DOHH2 (cell line): ENCODE data around the gene H6PD.

ENCODE experiments used
- EZH2phosphoT487 ChIP-seq: fragments of 200-600 bp; sonication (generic); IDR thresholded peaks from 2 replicates; pipeline ENCODE4 v1.6.1; 2017; ENCODE audit warnings: borderline replicate concordance, mild to moderate bottlenecking, antibody characterized with exemption, low read length, moderate library complexity, mixed read lengths
- TF ChIP-seq, protein P1 (sequence below): fragments of 200-600 bp; sonication (generic); IDR thresholded peaks from one replicate; pipeline ENCODE4 v1.5.1; 2014; ENCODE audit warnings: antibody characterized with exemption, mild to moderate bottlenecking, low read depth, low read length; ENCODE audit not compliant: poor library complexity, severe bottlenecking

DNA sequence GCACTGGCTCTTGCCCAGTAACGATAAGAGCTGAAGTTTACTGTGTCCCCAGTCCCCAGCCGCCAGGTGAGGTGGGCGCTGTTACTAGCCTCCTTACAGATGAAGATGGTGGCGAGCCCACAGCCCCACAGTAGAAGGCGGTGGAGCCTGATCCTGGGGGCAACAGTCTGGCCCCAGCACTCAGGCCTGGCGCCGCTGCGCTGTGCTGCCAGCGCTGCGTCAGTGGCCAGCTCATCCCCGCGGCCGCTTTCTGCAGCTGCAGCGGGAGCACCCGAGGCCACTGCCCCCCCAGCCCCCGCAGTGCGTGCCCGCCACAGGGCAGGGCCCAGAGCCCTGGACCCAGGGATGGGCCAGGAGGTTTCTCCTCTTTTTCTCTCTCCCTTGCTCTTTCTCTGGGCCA is 13.3 kb downstream of the H6PD start:
- TF ChIP-seq, protein P1, sequence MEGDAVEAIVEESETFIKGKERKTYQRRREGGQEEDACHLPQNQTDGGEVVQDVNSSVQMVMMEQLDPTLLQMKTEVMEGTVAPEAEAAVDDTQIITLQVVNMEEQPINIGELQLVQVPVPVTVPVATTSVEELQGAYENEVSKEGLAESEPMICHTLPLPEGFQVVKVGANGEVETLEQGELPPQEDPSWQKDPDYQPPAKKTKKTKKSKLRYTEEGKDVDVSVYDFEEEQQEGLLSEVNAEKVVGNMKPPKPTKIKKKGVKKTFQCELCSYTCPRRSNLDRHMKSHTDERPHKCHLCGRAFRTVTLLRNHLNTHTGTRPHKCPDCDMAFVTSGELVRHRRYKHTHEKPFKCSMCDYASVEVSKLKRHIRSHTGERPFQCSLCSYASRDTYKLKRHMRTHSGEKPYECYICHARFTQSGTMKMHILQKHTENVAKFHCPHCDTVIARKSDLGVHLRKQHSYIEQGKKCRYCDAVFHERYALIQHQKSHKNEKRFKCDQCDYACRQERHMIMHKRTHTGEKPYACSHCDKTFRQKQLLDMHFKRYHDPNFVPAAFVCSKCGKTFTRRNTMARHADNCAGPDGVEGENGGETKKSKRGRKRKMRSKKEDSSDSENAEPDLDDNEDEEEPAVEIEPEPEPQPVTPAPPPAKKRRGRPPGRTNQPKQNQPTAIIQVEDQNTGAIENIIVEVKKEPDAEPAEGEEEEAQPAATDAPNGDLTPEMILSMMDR: no peak
- TF ChIP-seq EZH2phosphoT487: no peak
